NCI-H345 (cell line): ENCODE results near the gene CTIF.
A peak's percentile ranks its signal among the peaks of the same experiment; 100 is the strongest.

Experiments used
- DNase-seq: peaks from one replicate; lab custom pipeline; 2025; lab: John Stamatoyannopoulos, UW

The CTIF gene

GRCh38 chr18:48621815-48622555, 83.2 kb downstream of the CTIF start:
- no peak for DNase-seq

GRCh38 chr18:48622911-48623431, 84.1 kb downstream of the CTIF start:
- no peak for DNase-seq

GRCh38 chr18:48623468-48624235, 84.8 kb downstream of the CTIF start:
- DNase-seq, result no peak

GRCh38 chr18:48624856-48625255, 86.0 kb downstream of the CTIF start:
- DNase-seq, result no peak

- DNase-seq, result no peak
These were observed 88.4 kb downstream of the CTIF start for GRCh38 chr18:48627216-48627615.

GRCh38 chr18:48629730-48630324, 91.0 kb downstream of the CTIF start:
- DNase-seq, result no peak

- no peak for DNase-seq
These were observed 93.0 kb downstream of the CTIF start for GRCh38 chr18:48631851-48632250.

GRCh38 chr18:48632676-48633257, 93.9 kb downstream of the CTIF start:
- DNase-seq, result no peak

GRCh38 chr18:48634491-48634890, 95.7 kb downstream of the CTIF start:
- DNase-seq, result no peak

- no peak for DNase-seq
These were observed 96.1 kb downstream of the CTIF start for GRCh38 chr18:48634975-48635374.

GRCh38 chr18:48635806-48636205, 97.0 kb downstream of the CTIF start:
- DNase-seq, result no peak

GRCh38 chr18:48636436-48636835, 97.6 kb downstream of the CTIF start:
- no peak for DNase-seq

GRCh38 chr18:48637081-48637990, 98.5 kb downstream of the CTIF start:
- no peak for DNase-seq

GRCh38 chr18:48638451-48638850, 99.6 kb downstream of the CTIF start:
- DNase-seq, result no peak

GRCh38 chr18:48638896-48639771, 100.3 kb downstream of the CTIF start:
- DNase-seq, result no peak

- DNase-seq, result no peak
These were observed 101.1 kb downstream of the CTIF start for GRCh38 chr18:48639772-48640432.

- no peak for DNase-seq
These were observed 101.9 kb downstream of the CTIF start for GRCh38 chr18:48640566-48641270.

- DNase-seq, result peak; percentile 82
These were observed 103.2 kb downstream of the CTIF start for GRCh38 chr18:48641981-48642380.

GRCh38 chr18:48642503-48642902, 103.7 kb downstream of the CTIF start:
- no peak for DNase-seq
